Measurements from ENCODE around the gene CAMK4. TPM values are rescaled to one million over a fixed set of nuclear protein-coding genes. Genes with fewer than 3 reads are reported as not detected.
"Not testable (repeated sequence)": the region's sequence is repeated elsewhere in the genome, so short reads cannot be mapped to it uniquely, and the experiment has no call there.

CAMK4 gene
- polyA plus RNA-seq, 10 donors = 2.6 to 8.3 (median 4.9) TPM

GRCh38 chr5:111377306-111377705 lies 153.1 kb downstream of the CAMK4 start:
- DNase-seq = no peak

- DNase-seq = no peak
These were observed 155.2 kb downstream of the CAMK4 start for GRCh38 chr5:111379391-111379816.

- DNase-seq = no peak
These were observed 159.2 kb downstream of the CAMK4 start for GRCh38 chr5:111383288-111383970.

- peak; percentile 13 to 46 (median 22) for DNase-seq
These were observed 160.0 kb downstream of the CAMK4 start for GRCh38 chr5:111384220-111384619.

GRCh38 chr5:111385051-111385450 lies 160.9 kb downstream of the CAMK4 start:
- DNase-seq = no peak

GRCh38 chr5:111385970-111386831 lies 162.0 kb downstream of the CAMK4 start:
- no peak for DNase-seq

GRCh38 chr5:111386832-111387162 lies 162.6 kb downstream of the CAMK4 start:
- no peak for DNase-seq

GRCh38 chr5:111387361-111387760 lies 163.2 kb downstream of the CAMK4 start:
- DNase-seq = peak in 1 of 3 donors; percentile 55

- peak in 1 of 3 donors; percentile 29 for DNase-seq
These were observed 165.4 kb downstream of the CAMK4 start for GRCh38 chr5:111389390-111390082.

- no peak for DNase-seq
These were observed 168.0 kb downstream of the CAMK4 start for GRCh38 chr5:111392181-111392580.

GRCh38 chr5:111394586-111394985 lies 170.4 kb downstream of the CAMK4 start:
- peak in 1 of 3 donors; percentile 38 for DNase-seq

- no peak for DNase-seq
These were observed 173.8 kb downstream of the CAMK4 start for GRCh38 chr5:111398013-111398412.

GRCh38 chr5:111399113-111399512 lies 174.9 kb downstream of the CAMK4 start:
- DNase-seq = no peak

- DNase-seq = no peak
These were observed 177.7 kb downstream of the CAMK4 start for GRCh38 chr5:111401906-111402305.

- DNase-seq = no peak
These were observed 180.1 kb downstream of the CAMK4 start for GRCh38 chr5:111404270-111404769.

GRCh38 chr5:111407562-111407961 lies 183.4 kb downstream of the CAMK4 start:
- DNase-seq = no peak

GRCh38 chr5:111408817-111409216 lies 184.6 kb downstream of the CAMK4 start:
- DNase-seq = no peak

GRCh38 chr5:111409266-111409665 lies 185.1 kb downstream of the CAMK4 start:
- not testable (repeated sequence) for DNase-seq

GRCh38 chr5:111410067-111410466 lies 185.9 kb downstream of the CAMK4 start:
- not testable (repeated sequence) for DNase-seq

- no peak for DNase-seq
These were observed 187.1 kb downstream of the CAMK4 start for GRCh38 chr5:111411301-111411700.

- DNase-seq = no peak
These were observed 188.4 kb downstream of the CAMK4 start for GRCh38 chr5:111412593-111412992.

- DNase-seq = no peak
These were observed 190.9 kb downstream of the CAMK4 start for GRCh38 chr5:111415053-111415452.

Measured in muscle of back (tissue), 11 donors.